ENCODE measurements around the gene MTURN. TPM values are rescaled to one million over a fixed set of nuclear protein-coding genes. Genes with fewer than 3 reads are reported as not detected.

Gene MTURN
- polyA plus RNA-seq, 1 donor from 2014 or later, result 75.5 TPM

DNA sequence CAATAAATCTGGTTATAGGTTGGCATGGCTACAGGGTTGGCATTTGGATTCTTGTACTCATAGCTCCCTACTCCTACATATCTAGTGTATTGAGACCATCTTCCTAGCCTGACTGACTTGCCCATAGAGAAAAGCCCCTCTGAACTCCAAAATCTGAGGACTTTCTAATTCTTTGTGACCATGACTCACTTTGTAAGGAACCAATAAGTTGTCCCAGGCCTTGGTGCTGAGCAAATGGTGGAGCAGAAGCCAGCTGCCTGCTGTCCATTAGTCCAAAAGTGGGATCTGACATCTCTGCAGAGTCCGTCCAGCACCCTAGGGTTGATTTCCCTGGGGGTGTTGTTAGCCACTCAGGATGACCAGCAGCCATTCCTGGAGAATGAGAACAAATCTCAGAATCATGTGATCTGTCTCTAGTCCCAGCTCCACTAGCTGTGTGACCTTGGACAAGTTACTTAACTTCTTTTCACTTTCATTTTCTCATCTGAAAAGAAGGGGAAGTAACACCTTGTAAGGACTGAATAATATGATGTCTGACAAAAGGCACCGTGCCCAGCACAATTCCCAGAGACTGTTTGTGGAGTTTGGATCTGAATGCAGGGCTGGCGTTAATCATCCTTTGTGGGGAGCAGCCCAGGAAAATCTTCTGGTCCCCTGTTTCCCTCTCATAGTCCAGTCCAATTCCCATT, 44.1 kb downstream of the MTURN start:
- Histone ChIP-seq H3F3A (ENCODE audit: insufficient read depth, low read length, poor library complexity, severe bottlenecking) (no peaks in the 10 kb centered on the region), H3K4me3 (ENCODE audit: low read length) (no peak overlapping the region), H3K79me2 (replicated peaks; ENCODE audit: insufficient read depth, low read length) (no peaks in the 10 kb centered on the region), H3K27ac (ENCODE audit: low read length) (no peak overlapping the region), H4K20me1 (ENCODE audit: insufficient read depth) (no peaks in the 10 kb centered on the region), H3K4me2 (ENCODE audit: low read length) (no peak overlapping the region), H3K27me3 (ENCODE audit: insufficient read depth, low read depth, low read length) (no peaks in the 10 kb centered on the region), H3K36me3 (ENCODE audit: insufficient read depth, low read length) (no peaks in the 10 kb centered on the region), H3K9me2 (ENCODE audit: insufficient read depth, low read length) (no peaks in the 10 kb centered on the region), H3K9ac (ENCODE audit: low read length) (no peak overlapping the region), H3K9me3 (ENCODE audit: low read length) (no peaks in the 10 kb centered on the region), H2AFZ (ENCODE audit: low read depth, low read length) (no peak overlapping the region)
- TF ChIP-seq MXI1 (conservative IDR thresholded peaks at IDR 0.05; ENCODE audit: poor library complexity, severe bottlenecking), result no peak

DNA sequence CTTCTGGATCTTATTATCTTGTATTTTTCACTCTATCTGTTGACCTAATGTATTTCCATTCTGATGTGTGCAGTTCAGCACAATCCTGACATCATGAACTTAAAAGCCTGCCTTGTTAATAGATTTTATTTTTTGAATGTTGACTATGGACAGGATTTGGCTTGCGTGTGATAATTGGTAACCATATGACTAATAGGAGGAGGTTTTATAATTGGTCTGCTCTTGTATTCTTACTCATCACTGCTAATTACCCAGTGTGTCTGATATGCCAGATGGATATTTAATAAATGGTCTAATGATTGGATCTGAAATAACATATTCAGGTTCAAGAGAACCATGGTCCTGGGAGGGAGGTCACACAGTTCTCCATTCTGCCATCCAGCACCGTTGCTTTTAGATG, 45.9 kb downstream of the MTURN start:
- Histone ChIP-seq H3K9me2 (ENCODE audit: insufficient read depth, low read length) (no peaks in the 10 kb centered on the region), H3K36me3 (ENCODE audit: insufficient read depth, low read length) (no peaks in the 10 kb centered on the region), H3K4me2 (ENCODE audit: low read length) (no peak overlapping the region), H3F3A (ENCODE audit: insufficient read depth, low read length, poor library complexity, severe bottlenecking) (no peaks in the 10 kb centered on the region), H3K27me3 (ENCODE audit: insufficient read depth, low read depth, low read length) (no peaks in the 10 kb centered on the region), H4K20me1 (ENCODE audit: insufficient read depth) (no peaks in the 10 kb centered on the region), H3K79me2 (replicated peaks; ENCODE audit: insufficient read depth, low read length) (no peaks in the 10 kb centered on the region), H2AFZ (ENCODE audit: low read depth, low read length) (no peak overlapping the region), H3K9ac (ENCODE audit: low read length) (no peak overlapping the region), H3K9me3 (ENCODE audit: low read length) (no peaks in the 10 kb centered on the region), H3K4me3 (ENCODE audit: low read length) (no peak overlapping the region), H3K27ac (ENCODE audit: low read length) (no peak overlapping the region)
- TF ChIP-seq POLR2AphosphoS5 (IDR thresholded peaks at IDR 0.05), result no peak
- no peak for TF ChIP-seq SMC3 (conservative IDR thresholded peaks at IDR 0.05; ENCODE audit: poor library complexity)
- TF ChIP-seq EP300 (conservative IDR thresholded peaks at IDR 0.05; ENCODE audit: poor library complexity, severe bottlenecking), result no peak
- TF ChIP-seq, protein P1, sequence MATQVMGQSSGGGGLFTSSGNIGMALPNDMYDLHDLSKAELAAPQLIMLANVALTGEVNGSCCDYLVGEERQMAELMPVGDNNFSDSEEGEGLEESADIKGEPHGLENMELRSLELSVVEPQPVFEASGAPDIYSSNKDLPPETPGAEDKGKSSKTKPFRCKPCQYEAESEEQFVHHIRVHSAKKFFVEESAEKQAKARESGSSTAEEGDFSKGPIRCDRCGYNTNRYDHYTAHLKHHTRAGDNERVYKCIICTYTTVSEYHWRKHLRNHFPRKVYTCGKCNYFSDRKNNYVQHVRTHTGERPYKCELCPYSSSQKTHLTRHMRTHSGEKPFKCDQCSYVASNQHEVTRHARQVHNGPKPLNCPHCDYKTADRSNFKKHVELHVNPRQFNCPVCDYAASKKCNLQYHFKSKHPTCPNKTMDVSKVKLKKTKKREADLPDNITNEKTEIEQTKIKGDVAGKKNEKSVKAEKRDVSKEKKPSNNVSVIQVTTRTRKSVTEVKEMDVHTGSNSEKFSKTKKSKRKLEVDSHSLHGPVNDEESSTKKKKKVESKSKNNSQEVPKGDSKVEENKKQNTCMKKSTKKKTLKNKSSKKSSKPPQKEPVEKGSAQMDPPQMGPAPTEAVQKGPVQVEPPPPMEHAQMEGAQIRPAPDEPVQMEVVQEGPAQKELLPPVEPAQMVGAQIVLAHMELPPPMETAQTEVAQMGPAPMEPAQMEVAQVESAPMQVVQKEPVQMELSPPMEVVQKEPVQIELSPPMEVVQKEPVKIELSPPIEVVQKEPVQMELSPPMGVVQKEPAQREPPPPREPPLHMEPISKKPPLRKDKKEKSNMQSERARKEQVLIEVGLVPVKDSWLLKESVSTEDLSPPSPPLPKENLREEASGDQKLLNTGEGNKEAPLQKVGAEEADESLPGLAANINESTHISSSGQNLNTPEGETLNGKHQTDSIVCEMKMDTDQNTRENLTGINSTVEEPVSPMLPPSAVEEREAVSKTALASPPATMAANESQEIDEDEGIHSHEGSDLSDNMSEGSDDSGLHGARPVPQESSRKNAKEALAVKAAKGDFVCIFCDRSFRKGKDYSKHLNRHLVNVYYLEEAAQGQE (IDR thresholded peaks at IDR 0.05; ENCODE audit: borderline replicate concordance), result no peak
- TF ChIP-seq MXI1 (conservative IDR thresholded peaks at IDR 0.05; ENCODE audit: poor library complexity, severe bottlenecking), result no peak
- TF ChIP-seq RAD21 (conservative IDR thresholded peaks at IDR 0.05), result no peak
- TF ChIP-seq EZH2 (IDR thresholded peaks at IDR 0.05; ENCODE audit: borderline replicate concordance, insufficient read depth, low read length, poor library complexity, severe bottlenecking), result no peak
- no peak for TF ChIP-seq TAF1 (IDR thresholded peaks at IDR 0.05; ENCODE audit: low read depth)
- TF ChIP-seq, protein P2, sequence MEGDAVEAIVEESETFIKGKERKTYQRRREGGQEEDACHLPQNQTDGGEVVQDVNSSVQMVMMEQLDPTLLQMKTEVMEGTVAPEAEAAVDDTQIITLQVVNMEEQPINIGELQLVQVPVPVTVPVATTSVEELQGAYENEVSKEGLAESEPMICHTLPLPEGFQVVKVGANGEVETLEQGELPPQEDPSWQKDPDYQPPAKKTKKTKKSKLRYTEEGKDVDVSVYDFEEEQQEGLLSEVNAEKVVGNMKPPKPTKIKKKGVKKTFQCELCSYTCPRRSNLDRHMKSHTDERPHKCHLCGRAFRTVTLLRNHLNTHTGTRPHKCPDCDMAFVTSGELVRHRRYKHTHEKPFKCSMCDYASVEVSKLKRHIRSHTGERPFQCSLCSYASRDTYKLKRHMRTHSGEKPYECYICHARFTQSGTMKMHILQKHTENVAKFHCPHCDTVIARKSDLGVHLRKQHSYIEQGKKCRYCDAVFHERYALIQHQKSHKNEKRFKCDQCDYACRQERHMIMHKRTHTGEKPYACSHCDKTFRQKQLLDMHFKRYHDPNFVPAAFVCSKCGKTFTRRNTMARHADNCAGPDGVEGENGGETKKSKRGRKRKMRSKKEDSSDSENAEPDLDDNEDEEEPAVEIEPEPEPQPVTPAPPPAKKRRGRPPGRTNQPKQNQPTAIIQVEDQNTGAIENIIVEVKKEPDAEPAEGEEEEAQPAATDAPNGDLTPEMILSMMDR (IDR thresholded peaks at IDR 0.05; ENCODE audit: poor library complexity, severe bottlenecking), result no peak
